ENCODE data around the gene CCDC184.

- TF ChIP-seq CTCF (IDR thresholded peaks at IDR 0.05; ENCODE audit: insufficient read depth, low read length, poor library complexity, severe bottlenecking) (no peak), EZH2phosphoT487 (conservative IDR thresholded peaks at IDR 0.05; ENCODE audit: low read length) (no peak)
These were observed 15.5 kb downstream of the CCDC184 start for GRCh38 chr12:48198985-48199384.

All from SU-DHL-6 (cell line).